OCI-LY3 (cell line): Measurements from ENCODE around the gene GSTO2.
"Not testable (repeated sequence)": the region's sequence is repeated elsewhere in the genome, so short reads cannot be mapped to it uniquely, and the experiment has no call there.

Experiments used
- H2AFZ ChIP-seq: fragments of 200-600, 300-600 bp; shearing (Covaris generic); 2 replicates; pipeline ENCODE4 v1.6.0; 2014; ENCODE audit warnings: antibody characterized with exemption, low read depth, low read length
- H3K27ac ChIP-seq: fragments of 200-600, 300-600 bp; sonication (generic); 2 replicates; pipeline ENCODE4 v1.5.1; 2014; ENCODE audit warnings: mild to moderate bottlenecking, low read length, moderate library complexity, mixed read lengths
- H3K27me3 ChIP-seq: fragments of 200-600, 300-600 bp; sonication (generic); 2 replicates; pipeline ENCODE4 v1.6.1; 2014; ENCODE audit warnings: low read depth, low read length, mixed read lengths
- H3K36me3 ChIP-seq: fragments of 200-600, 300-600 bp; sonication (generic); replicated peaks from 2 replicates; pipeline ENCODE3; 2014; ENCODE audit warnings: low read depth, low read length, mixed read lengths
- H3K4me1 ChIP-seq: fragments of 300-600, 200-600 bp; sonication (generic); 2 replicates; pipeline ENCODE4 v1.6.1; 2014; ENCODE audit warnings: low read length, mixed read lengths
- H3K4me2 ChIP-seq: fragments of 200-600, 300-600 bp; sonication (generic); 2 replicates; pipeline ENCODE4 v1.6.1; 2014; ENCODE audit warnings: low read length, mixed read lengths
- H3K4me3 ChIP-seq: fragments of 300-600, 200-600 bp; sonication (generic); 2 replicates; pipeline ENCODE4 v1.5.1; 2014; ENCODE audit warnings: antibody characterized with exemption, mild to moderate bottlenecking, low read length, moderate library complexity
- H3K79me2 ChIP-seq: fragments of 300-600, 200-600 bp; shearing (Covaris generic); 2 replicates; pipeline ENCODE4 v1.6.1; 2014; ENCODE audit warnings: mild to moderate bottlenecking, low read length, mixed read lengths
- H3K9ac ChIP-seq: fragments of 300-600, 200-600 bp; shearing (Covaris generic); 2 replicates; pipeline ENCODE4 v1.6.0; 2014; ENCODE audit warnings: mild to moderate bottlenecking, low read length, moderate library complexity
- H3K9me3 ChIP-seq: fragments of 200-600, 300-600 bp; shearing (Covaris generic); 2 replicates; pipeline ENCODE4 v1.6.1; 2014; ENCODE audit warnings: low read length, mixed read lengths; ENCODE audit not compliant: insufficient read depth
- H4K20me1 ChIP-seq: fragments of 200-600, 300-600 bp; sonication (generic); 2 replicates; pipeline ENCODE4 v1.6.1; 2016; ENCODE audit warnings: low read length, mixed read lengths; ENCODE audit not compliant: insufficient read depth
- CTCF ChIP-seq: fragments of 200-600, 300-600 bp; sonication (generic); IDR thresholded peaks from 2 replicates; pipeline ENCODE4 v1.5.1; 2014; ENCODE audit warnings: antibody characterized with exemption, low read length, low read depth
- EZH2phosphoT487 ChIP-seq: fragments of 200-600 bp; shearing (Covaris generic); IDR thresholded peaks from 2 replicates; pipeline ENCODE4 v1.6.1; 2018; ENCODE audit warnings: antibody characterized with exemption, mixed run types, low read depth

The GSTO2 gene

GRCh38 chr10:104245066-104245632 is 23.8 kb upstream of the GSTO2 start:
- Histone ChIP-seq H3K79me2 (no peaks in the 10 kb centered on the region), H3K9ac (no peak overlapping the region), H3K27me3 (peaks cover 3% of the 10 kb centered on the region; the same call in 1 of the 2 replicates), H3K27ac (no peak overlapping the region), H3K4me1 (no peaks in the 10 kb centered on the region), H4K20me1 (no peaks in the 10 kb centered on the region), H3K4me3 (no peak overlapping the region), H3K4me2 (no peak overlapping the region), H3K9me3 (no peaks in the 10 kb centered on the region), H2AFZ (no peak overlapping the region), H3K36me3 (no peaks in the 10 kb centered on the region)
- no peak for TF ChIP-seq EZH2phosphoT487
- TF ChIP-seq CTCF: no peak

GRCh38 chr10:104246976-104247375 is 22.0 kb upstream of the GSTO2 start:
- no peak overlapping the region for H2AFZ ChIP-seq

GRCh38 chr10:104247513-104248146 is 21.4 kb upstream of the GSTO2 start:
- no peaks in the 10 kb centered on the region for H3K4me1 ChIP-seq
- no peaks in the 10 kb centered on the region for H3K36me3 ChIP-seq
- H3K9me3 ChIP-seq: no peaks in the 10 kb centered on the region
- peaks cover 3% of the 10 kb centered on the region; the same call in 1 of the 2 replicates for H3K27me3 ChIP-seq
- no peak overlapping the region for H3K4me2 ChIP-seq
- no peak overlapping the region for H3K4me3 ChIP-seq
- TF ChIP-seq EZH2phosphoT487 (no peak), CTCF (no peak)
- H3K79me2 ChIP-seq: no peaks in the 10 kb centered on the region
- H3K27ac ChIP-seq: no peak overlapping the region
- H2AFZ ChIP-seq: no peak overlapping the region
- H3K9ac ChIP-seq: no peak overlapping the region
- no peaks in the 10 kb centered on the region for H4K20me1 ChIP-seq

More at GRCh38 chr10:104246976-104247375, 22.0 kb upstream of the GSTO2 start:
- H3K4me3 ChIP-seq: no peak overlapping the region
- H3K36me3 ChIP-seq: no peaks in the 10 kb centered on the region
- H3K27ac ChIP-seq: no peak overlapping the region
- TF ChIP-seq EZH2phosphoT487 (no peak), CTCF (no peak)
- no peaks in the 10 kb centered on the region for H3K9me3 ChIP-seq
- peaks cover 3% of the 10 kb centered on the region; the same call in 1 of the 2 replicates for H3K27me3 ChIP-seq
- no peaks in the 10 kb centered on the region for H3K79me2 ChIP-seq
- no peaks in the 10 kb centered on the region for H3K4me1 ChIP-seq
- H3K9ac ChIP-seq: no peak overlapping the region
- H4K20me1 ChIP-seq: no peaks in the 10 kb centered on the region
- no peak overlapping the region for H3K4me2 ChIP-seq

- H2AFZ ChIP-seq: not testable (repeated sequence)
Observed at GRCh38 chr10:104248931-104249330, 20.1 kb upstream of the GSTO2 start.

More at GRCh38 chr10:104248931-104249330, 20.1 kb upstream of the GSTO2 start:
- H4K20me1 ChIP-seq, H3K79me2 ChIP-seq, H3K27ac ChIP-seq, H3K9me3 ChIP-seq, H3K27me3 ChIP-seq, H3K4me2 ChIP-seq, H3K4me3 ChIP-seq, H3K36me3 ChIP-seq, H3K4me1 ChIP-seq, H3K9ac ChIP-seq: not testable (repeated sequence)
